NCI-H146 treated with DMSO at 0.1 percent for 48 hours (cell line): ENCODE measurements around the gene INSL3.
"Not testable (repeated sequence)": the region's sequence is repeated elsewhere in the genome, so short reads cannot be mapped to it uniquely, and the experiment has no call there.

Experiments used
- DNase-seq: peaks from one replicate; lab custom pipeline; 2025; ENCODE audit not compliant: unreplicated experiment; lab: John Stamatoyannopoulos, UW

Gene INSL3

GRCh38 chr19:17826508-17827056, 5.3 kb upstream of the INSL3 start:
- no peak for DNase-seq

- no peak for DNase-seq
Measured at GRCh38 chr19:17824339-17824738, 3.0 kb upstream of the INSL3 start.

GRCh38 chr19:17817668-17818363, 3.5 kb downstream of the INSL3 start:
- no peak for DNase-seq

GRCh38 chr19:17812099-17812498, 9.2 kb downstream of the INSL3 start:
- no peak for DNase-seq

- no peak for DNase-seq
Measured at GRCh38 chr19:17811681-17812080, 9.6 kb downstream of the INSL3 start.

- no peak for DNase-seq
Measured at GRCh38 chr19:17811103-17811502, 10.2 kb downstream of the INSL3 start.

GRCh38 chr19:17807731-17808316, 13.5 kb downstream of the INSL3 start:
- DNase-seq: no peak

GRCh38 chr19:17806945-17807344, 14.4 kb downstream of the INSL3 start:
- DNase-seq: no peak

- no peak for DNase-seq
Measured at GRCh38 chr19:17805427-17805826, 15.9 kb downstream of the INSL3 start.

- no peak for DNase-seq
Measured at GRCh38 chr19:17803264-17803896, 17.9 kb downstream of the INSL3 start.

GRCh38 chr19:17802137-17802858, 19.0 kb downstream of the INSL3 start:
- DNase-seq: no peak

- not testable (repeated sequence) for DNase-seq
Measured at GRCh38 chr19:17798599-17798998, 22.7 kb downstream of the INSL3 start.

- no peak for DNase-seq
Measured at GRCh38 chr19:17797424-17798201, 23.7 kb downstream of the INSL3 start.

- no peak for DNase-seq
Measured at GRCh38 chr19:17796838-17797423, 24.4 kb downstream of the INSL3 start.

- DNase-seq: no peak
Measured at GRCh38 chr19:17796013-17796837, 25.1 kb downstream of the INSL3 start.

- DNase-seq: no peak
Measured at GRCh38 chr19:17795495-17795856, 25.8 kb downstream of the INSL3 start.

GRCh38 chr19:17794731-17795494, 26.4 kb downstream of the INSL3 start, which contains the start of gene B3GNT3:
B3GNT3 (plus strand) TSS chr19:17795138; CDS start chr19:17807808, 12,670 bp downstream.
- peak; percentile 21 for DNase-seq

- DNase-seq: no peak
Measured at GRCh38 chr19:17794412-17794730, 26.9 kb downstream of the INSL3 start.
